ENCODE data around the gene ADAMTS2. TPM values are rescaled to one million over a fixed set of nuclear protein-coding genes. Genes with fewer than 3 reads are reported as not detected.

Gene ADAMTS2
- total and polyA plus RNA-seq, 2 of the 4 experiments (the other 2 are of a cell fraction) = 19.0 to 58.8 TPM

- no TSS peak for BruUV-seq (replicated peaks)
- no peaks in the 10 kb centered on the region for H3K9me3 ChIP-seq (ENCODE audit: control insufficient read depth, insufficient read depth, low read length)
These were observed 208.1 kb downstream of the ADAMTS2 start for GRCh38 chr5:179137016-179137642.

More at GRCh38 chr5:179137016-179137642, 208.1 kb downstream of the ADAMTS2 start:
- intact Hi-C loops (cut with micrococcal nuclease) = no loop called here
- Histone ChIP-seq H2BK5ac (ENCODE audit: low read depth, low read length, poor library complexity, severe bottlenecking) (no peak overlapping the region), H3K4me3 (ENCODE audit: insufficient read depth, low read depth, low read length) (no peak overlapping the region), H2AK5ac (ENCODE audit: low read depth, low read length) (no peak overlapping the region), H2AK9ac (replicated peaks; ENCODE audit: low read depth, low read length, poor library complexity) (no peak overlapping the region), H3K79me1 (ENCODE audit: low read depth in 1 of 2, low read length in 2 of 2) (no peaks in the 10 kb centered on the region), H3K56ac (ENCODE audit: extremely low read depth, insufficient read depth, low read length) (no peak overlapping the region), H2BK120ac (ENCODE audit: low read depth, low read length) (no peak overlapping the region), H3K4me1 (ENCODE audit: control insufficient read depth, insufficient read depth, low read length) (no peaks in the 10 kb centered on the region), H3K14ac (replicated peaks; ENCODE audit: low read depth, low read length) (no peak overlapping the region), H4K20me1 (ENCODE audit: insufficient read depth, low read length) (no peaks in the 10 kb centered on the region), H3K4me2 (ENCODE audit: low read depth, low read length) (no peak overlapping the region), H3K36me3 (ENCODE audit: control insufficient read depth, insufficient read depth, low read length) (peaks cover 10% of the 10 kb centered on the region), H4K8ac (ENCODE audit: low read depth in 2 of 2, low read length in 2 of 2) (no peak overlapping the region), H2BK15ac (ENCODE audit: low read depth, low read length) (no peak overlapping the region), H3K23ac (ENCODE audit: low read depth, low read length) (no peak overlapping the region), H2BK20ac (ENCODE audit: low read depth, low read length) (no peak overlapping the region), H4K91ac (ENCODE audit: insufficient read depth, low read depth, low read length) (no peak overlapping the region), H2AFZ (replicated peaks; ENCODE audit: low read length, poor library complexity) (no peak overlapping the region), H3K9me1 (ENCODE audit: insufficient read depth, low read length) (no peaks in the 10 kb centered on the region), H3K18ac (ENCODE audit: low read depth, low read length) (no peak overlapping the region), H3K9ac (ENCODE audit: low read depth, low read length) (no peak overlapping the region), H3K27me3 (ENCODE audit: control insufficient read depth, insufficient read depth, low read length) (no peaks in the 10 kb centered on the region), H3K4ac (ENCODE audit: low read depth, low read length) (no peak overlapping the region), H4K5ac (ENCODE audit: low read depth, low read length) (no peak overlapping the region), H3K27ac (ENCODE audit: insufficient read depth, low read length) (no peak overlapping the region)
- in situ Hi-C loops (cut with MboI; ENCODE audit: low sequenced_read_pairs) = no loop called here
- 68% methylated on average over 4 of the region's 13 CpGs; no CpG with 5 or more reads in 1 of the 2 experiments for WGBS, 2 experiments (ENCODE audit: extremely low coverage in 2 of 2, insufficient read length in 1 of 2)
- CTCF ChIA-PET = no interaction called here
- POLR2A ChIA-PET (ENCODE audit: unreplicated experiment) = no interaction called here
- DNase-seq (no peak), ATAC-seq (ENCODE audit: low read depth) (no peak)
- TF ChIP-seq MXI1 (IDR thresholded peaks at IDR 0.05; ENCODE audit: borderline replicate concordance, low read depth, low read length) (no peak), FOS (IDR thresholded peaks at IDR 0.05; ENCODE audit: low read depth, low read length) (no peak), CHD1 (IDR thresholded peaks at IDR 0.05; ENCODE audit: low read depth, low read length) (no peak), RCOR1 (IDR thresholded peaks at IDR 0.05; ENCODE audit: insufficient replicate concordance, low read length) (no peak), MAZ (IDR thresholded peaks at IDR 0.05; ENCODE audit: borderline replicate concordance, low read depth, low read length) (no peak), RAD21 (IDR thresholded peaks at IDR 0.05; ENCODE audit: low read length) (no peak), MAFK (IDR thresholded peaks at IDR 0.05; ENCODE audit: low read depth, low read length) (no peak), NFE2L2 (IDR thresholded peaks at IDR 0.05; ENCODE audit: low read depth, low read length) (no peak), SMC3 (IDR thresholded peaks at IDR 0.05; ENCODE audit: low read depth, low read length) (no peak), USF2 (IDR thresholded peaks at IDR 0.05; ENCODE audit: low read depth, low read length) (no peak), RFX5 (IDR thresholded peaks at IDR 0.05; ENCODE audit: low read depth, low read length) (no peak), CEBPB (IDR thresholded peaks at IDR 0.05; ENCODE audit: low read depth, low read length) (no peak), ELK1 (IDR thresholded peaks at IDR 0.05; ENCODE audit: borderline replicate concordance, low read depth, low read length) (no peak), CTCF (conservative IDR thresholded peaks at IDR 0.05; ENCODE audit: low read depth, low read length) (no peak), POLR2A (IDR thresholded peaks at IDR 0.05; ENCODE audit: low read depth, low read length) (no peak), BHLHE40 (IDR thresholded peaks at IDR 0.05; ENCODE audit: low read depth, low read length) (no peak)
- dilution Hi-C loops (cut with HindIII; ENCODE audit: low sequenced_read_pairs, unreplicated experiment) = no loop called here
